H1 (cell line): Measurements from ENCODE around the gene ULBP3. TPM values are rescaled to one million over a fixed set of nuclear protein-coding genes. Genes with fewer than 3 reads are reported as not detected.

ENCODE experiments used
- CTCF ChIA-PET: fragments of 300-600 bp; sonication (Branson Sonifier 250); formaldehyde crosslinking; loops from one replicate; lab custom pipeline; 2021; ENCODE audit not compliant: partially characterized antibody; lab: Charles Lee
- POLR2A ChIA-PET: fragments of 300-600 bp; sonication (Branson Sonifier 250); formaldehyde crosslinking; loops from one replicate; lab custom pipeline; 2021; ENCODE audit warnings: inconsistent platforms; ENCODE audit not compliant: partially characterized antibody; lab: Charles Lee
- DNase-seq, 2 experiments: peaks; one replicate each; pipeline versions ENCODE4 v3.0.0 to v3.0.0-alpha.2; 2010 to 2022; ENCODE audit warnings: low spot score in 2 of 2, low read depth in 1 of 2, mixed read lengths in 1 of 2
- FAIRE-seq: peaks from 2 replicates; lab custom pipeline; 2011; peaks lifted over from hg19 to GRCh38; lab: Jason Lieb, UNC
- H2AFZ ChIP-seq: 2 replicates; pipeline ENCODE4 v1.8.1; 2012; ENCODE audit warnings: low read length, inconsistent platforms
- H2AK5ac ChIP-seq: 2 replicates; pipeline ENCODE4 v1.6.1; 2013; ENCODE audit warnings: low read depth, low read length
- H2BK120ac ChIP-seq: replicated peaks from 2 replicates; pipeline ENCODE3; 2013; ENCODE audit warnings: low read depth, low read length, inconsistent platforms
- H2BK12ac ChIP-seq: 2 replicates; pipeline ENCODE4 v1.6.1; 2013; ENCODE audit warnings: low read depth, low read length
- H2BK15ac ChIP-seq: 2 replicates; pipeline ENCODE4 v1.6.1; 2013; ENCODE audit warnings: low read length
- H2BK20ac ChIP-seq: 2 replicates; pipeline ENCODE4 v1.6.1; 2013; ENCODE audit warnings: low read length
- H2BK5ac ChIP-seq: 2 replicates; pipeline ENCODE4 v1.6.1; 2013; ENCODE audit warnings: low read depth, low read length
- H3K14ac ChIP-seq: 2 replicates; pipeline ENCODE4 v1.6.1; 2013; ENCODE audit warnings: inconsistent platforms; ENCODE audit not compliant: insufficient read length
- H3K18ac ChIP-seq: 2 replicates; pipeline ENCODE4 v1.6.1; 2013; ENCODE audit warnings: low read length; ENCODE audit errors: extremely low read depth
- H3K23ac ChIP-seq: 2 replicates; pipeline ENCODE4 v1.6.1; 2013; ENCODE audit warnings: inconsistent platforms; ENCODE audit not compliant: insufficient read length
- H3K23me2 ChIP-seq: 2 replicates; pipeline ENCODE4 v1.6.1; 2013; ENCODE audit warnings: low read depth, low read length
- H3K27ac ChIP-seq: 2 replicates; pipeline ENCODE4 v1.6.1; 2011; ENCODE audit warnings: low read depth, low read length, inconsistent platforms
- H3K27me3 ChIP-seq, 4 experiments: replicated peaks in 1 of 4; 1 replicate in 1 of 4; 2 replicates in 3 of 4; pipeline versions ENCODE4 v1.6.1 to v1.8.1; 2011 to 2013; ENCODE audit warnings: low read length in 3 of 4, mild to moderate bottlenecking in 3 of 4, inconsistent platforms in 2 of 4, mixed read lengths in 2 of 4, moderate library complexity in 1 of 4; ENCODE audit not compliant: control insufficient read depth in 3 of 4, insufficient read depth in 3 of 4; ENCODE audit errors: extremely low read depth in 1 of 4
- H3K36me3 ChIP-seq, 4 experiments: 2 replicates each; pipeline versions ENCODE4 v1.6.1 to v1.8.1; 2011 to 2013; ENCODE audit warnings: mild to moderate bottlenecking in 4 of 4, low read length in 3 of 4, moderate library complexity in 2 of 4, control low read depth in 1 of 4, inconsistent platforms in 1 of 4; ENCODE audit not compliant: insufficient read depth in 4 of 4, control insufficient read depth in 2 of 4
- H3K4ac ChIP-seq: replicated peaks from 2 replicates; pipeline ENCODE3; 2013; ENCODE audit warnings: low read length, low read depth, mixed read lengths, inconsistent platforms; ENCODE audit not compliant: insufficient read length
- H3K4me1 ChIP-seq, 4 experiments: replicated peaks in 1 of 4; 1 replicate in 1 of 4; 2 replicates in 3 of 4; pipeline versions ENCODE4 v1.6.1 to v1.8.1; 2011 to 2013; ENCODE audit warnings: low read length in 3 of 4, inconsistent platforms in 2 of 4, mixed read lengths in 1 of 4; ENCODE audit not compliant: insufficient read depth in 4 of 4, control insufficient read depth in 3 of 4
- H3K4me2 ChIP-seq, 2 experiments: 2 replicates each; pipeline versions ENCODE4 v1.6.1 to v1.8.1; 2011 to 2013; ENCODE audit warnings: low read depth in 2 of 2, low read length in 2 of 2, control low read depth in 1 of 2, inconsistent platforms in 1 of 2, mild to moderate bottlenecking in 1 of 2; ENCODE audit not compliant: insufficient read depth in 1 of 2
- H3K4me3 ChIP-seq, 4 experiments: fragments of 200-600, 300-600 bp in 1 of 4; sonication (generic), shearing (Covaris generic), sonication (Bioruptor Twin) in 1 of 4; 2 replicates each; pipeline versions ENCODE4 v1.5.1 to v1.8.1; 2011 to 2016; ENCODE audit warnings: low read length in 4 of 4, low read depth in 3 of 4, control low read depth in 2 of 4, inconsistent platforms in 2 of 4, mild to moderate bottlenecking in 2 of 4, mixed read lengths in 1 of 4, moderate library complexity in 1 of 4; ENCODE audit not compliant: insufficient read depth in 2 of 4; ENCODE audit errors: extremely low read depth in 1 of 4
- H3K56ac ChIP-seq: replicated peaks from 2 replicates; pipeline ENCODE3; 2013; ENCODE audit warnings: low read depth, mild to moderate bottlenecking, mixed read lengths, low read length, inconsistent platforms; ENCODE audit not compliant: insufficient read length
- H3K79me1 ChIP-seq: 2 replicates; pipeline ENCODE4 v1.6.1; 2013; ENCODE audit warnings: low read depth, low read length, control low read depth
- H3K79me2 ChIP-seq, 2 experiments: 2 replicates each; pipeline versions ENCODE4 v1.6.1 to v1.8.1; 2012 to 2013; ENCODE audit warnings: low read length in 2 of 2, mild to moderate bottlenecking in 2 of 2, inconsistent platforms in 1 of 2; ENCODE audit not compliant: insufficient read depth in 2 of 2, control insufficient read depth in 1 of 2
- H3K9ac ChIP-seq, 4 experiments: replicated peaks in 1 of 4; 1 replicate in 1 of 4; 2 replicates in 3 of 4; pipeline versions ENCODE4 v1.6.1 to v1.8.1; 2011 to 2013; ENCODE audit warnings: low read depth in 3 of 4, low read length in 3 of 4, control low read depth in 2 of 4, mild to moderate bottlenecking in 2 of 4, moderate library complexity in 2 of 4, inconsistent platforms in 1 of 4; ENCODE audit errors: extremely low read depth in 1 of 4
- H3K9me3 ChIP-seq, 2 experiments: 2 replicates each; pipeline versions ENCODE4 v1.6.1 to v1.8.1; 2012 to 2013; ENCODE audit warnings: mild to moderate bottlenecking in 2 of 2, moderate library complexity in 2 of 2, control low read depth in 1 of 2, inconsistent platforms in 1 of 2, low read depth in 1 of 2, low read length in 1 of 2, mixed read lengths in 1 of 2; ENCODE audit not compliant: insufficient read depth in 2 of 2
- H4K20me1 ChIP-seq, 2 experiments: replicated peaks in 1 of 2; 2 replicates each; pipeline versions ENCODE3 to v1.8.1; 2011 to 2013; ENCODE audit warnings: inconsistent platforms in 2 of 2, low read length in 2 of 2, mild to moderate bottlenecking in 1 of 2; ENCODE audit not compliant: insufficient read depth in 2 of 2, control insufficient read depth in 1 of 2
- H4K5ac ChIP-seq: 2 replicates; pipeline ENCODE4 v1.6.1; 2013; ENCODE audit warnings: low read length, low read depth, mixed read lengths, inconsistent platforms; ENCODE audit not compliant: insufficient read length
- H4K8ac ChIP-seq: 2 replicates; pipeline ENCODE4 v1.8.0; 2013; ENCODE audit warnings: mild to moderate bottlenecking, moderate library complexity, low read length, inconsistent platforms; ENCODE audit not compliant: insufficient read depth; ENCODE audit errors: extremely low read depth
- H4K91ac ChIP-seq: replicated peaks from 2 replicates; pipeline ENCODE3; 2013; ENCODE audit warnings: low read length, mixed read lengths, inconsistent platforms; ENCODE audit not compliant: insufficient read length
- BRCA1 ChIP-seq: IDR thresholded peaks from 2 replicates; pipeline ENCODE4 v1.6.1; 2012; ENCODE audit warnings: low read depth, low read length, improper control_type of control experiment
- CHD2 ChIP-seq: IDR thresholded peaks from 2 replicates; pipeline ENCODE4 v1.6.1; 2012; ENCODE audit warnings: low read length, improper control_type of control experiment
- CREB1 ChIP-seq: IDR thresholded peaks from 2 replicates; pipeline ENCODE4 v1.6.1; 2012; ENCODE audit warnings: inconsistent platforms
- NRF1 ChIP-seq: IDR thresholded peaks from 2 replicates; pipeline ENCODE4 v1.6.1; 2011; ENCODE audit warnings: mild to moderate bottlenecking, low read depth, low read length, improper control_type of control experiment
- PHF8 ChIP-seq: fragments of 200-600 bp; sonication (generic); conservative IDR thresholded peaks from 2 replicates; pipeline ENCODE4 v1.7.1; 2012; ENCODE audit warnings: low read depth, mild to moderate bottlenecking, inconsistent platforms, low read length, moderate library complexity
- POU5F1 ChIP-seq: IDR thresholded peaks from 2 replicates; pipeline ENCODE4 v1.6.1; 2011; ENCODE audit warnings: low read depth, mild to moderate bottlenecking, low read length, moderate library complexity
- SP1 ChIP-seq: IDR thresholded peaks from 2 replicates; pipeline ENCODE4 v1.6.1; 2011; ENCODE audit warnings: low read depth, low read length
- TAF7 ChIP-seq: optimal IDR thresholded peaks from 2 replicates; pipeline ENCODE3; 2011; ENCODE audit warnings: low read depth, mild to moderate bottlenecking, inconsistent platforms, low read length, moderate library complexity, borderline replicate concordance
- WGBS, 2 experiments: shearing (Covaris generic) in 1 of 2; methylation state at CpG; one replicate each; pipeline versions ENCODE4 v1.1.6 to v1.1.7; 2013 to 2015; ENCODE audit warnings: low lambda C conversion rate in 2 of 2, mixed read lengths in 2 of 2, inconsistent platforms in 1 of 2, low coverage in 1 of 2, missing lambda C conversion rate in 1 of 2; ENCODE audit not compliant: insufficient replicate concordance in 2 of 2, insufficient coverage in 1 of 2, insufficient read length in 1 of 2; ENCODE audit errors: extremely low coverage in 1 of 2, missing lambda C conversion rate in 1 of 2; 5-methylcytosine and 5-hydroxymethylcytosine counted together
- polyA plus RNA-seq, 7 experiments: library from polyadenylated mRNA; depleted of rRNA in 3 of 7; stranded (reverse) in 5 of 7; unstranded in 2 of 7; fragments of >200 nt in 5 of 7; fragments of 200-250 nt in 2 of 7; gene quantifications; 1 replicate in 5 of 7; 2 replicates in 1 of 7; 4 replicates in 1 of 7; pipeline versions ENCODE4 v1.2.1 to v1.2.3, GENCODE V29; 2011 to 2013; ENCODE audit warnings: missing spikeins in 2 of 7, mixed read lengths in 2 of 7
- total RNA-seq: library from RNA; stranded (reverse); fragmentation: NEBNext Ultra II Directional; extraction: Animal tissue kit (Norgen Biotek cat#: 25700); gene quantifications from 2 replicates; pipeline ENCODE4 v1.2.1, GENCODE V29; 2021
- TF ChIP-seq, protein P1 (sequence below), 3 experiments: IDR thresholded peaks; 1 replicate in 2 of 3; 2 replicates in 1 of 3; pipeline versions ENCODE4 v1.5.1 to v1.6.1; 2011; ENCODE audit warnings: low read length in 3 of 3, mild to moderate bottlenecking in 3 of 3, inconsistent platforms in 2 of 3, low read depth in 1 of 3, moderate library complexity in 1 of 3; ENCODE audit not compliant: insufficient read depth in 1 of 3; ENCODE audit errors: control extremely low read depth in 1 of 3
- TF ChIP-seq, protein P2 (sequence below): IDR thresholded peaks from 2 replicates; pipeline ENCODE4 v1.6.1; 2012; ENCODE audit warnings: inconsistent platforms

The ULBP3 gene
- total and polyA plus RNA-seq, 2 of the 8 experiments (the other 6 are each of a cell fraction or from before 2014, with no cell fraction given): 1.9 to 4.2 TPM

DNA sequence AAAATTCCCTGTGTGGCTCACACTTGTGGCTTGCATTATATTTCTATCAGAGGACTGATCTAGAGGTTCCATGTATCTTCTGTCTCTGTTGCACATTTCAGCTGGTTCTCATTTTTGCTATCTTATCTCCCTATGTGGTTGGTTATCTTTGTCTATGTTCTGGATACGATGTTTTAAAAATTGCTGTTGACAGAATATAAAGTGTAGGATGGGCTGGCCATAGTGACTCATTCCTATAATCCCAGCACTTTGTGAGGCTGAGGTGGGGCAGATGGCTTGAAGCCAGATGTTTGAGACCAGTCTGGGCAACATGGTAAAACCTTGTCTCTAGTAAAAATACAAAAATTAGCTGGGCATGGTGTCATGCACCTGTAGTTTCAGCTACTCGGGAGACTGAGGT, 9.9 kb upstream of the ULBP3 start:
- no peak overlapping the region for H2BK15ac ChIP-seq
- no peak overlapping the region for H4K8ac ChIP-seq
- peaks cover 0 to 3% (median 1%) of the 10 kb centered on the region in 4 experiments; a peak in 2 of 7 replicates for H3K4me1 ChIP-seq
- ChIA-PET POLR2A (no interaction called here), CTCF (interaction anchor here (0.6 to 7.6 kb wide), 13 partner anchors 8 to 738 kb away, joined by 3 to 52 read pairs (median 5); partner anchors contain the start of gene ULBP3)
- no peak for DNase-seq
- H3K4ac ChIP-seq: no peak overlapping the region
- no peak overlapping the region for H2BK12ac ChIP-seq
- H4K5ac ChIP-seq: no peak overlapping the region
- H4K91ac ChIP-seq: no peak overlapping the region
- no peak overlapping the region for H3K14ac ChIP-seq
- no peak overlapping the region for H3K18ac ChIP-seq
- no peaks in the 10 kb centered on the region for H4K20me1 ChIP-seq
- H3K4me2 ChIP-seq: no peak overlapping the region
- no peak overlapping the region for H2BK120ac ChIP-seq
- H3K79me1 ChIP-seq: no peaks in the 10 kb centered on the region
- H3K27me3 ChIP-seq: no peaks in the 10 kb centered on the region
- FAIRE-seq: no peak
- H3K36me3 ChIP-seq: no peaks in the 10 kb centered on the region
- WGBS, 2 experiments: 85% methylated on average over 2 of the region's 2 CpGs; no CpG with 5 or more reads in 1 of the 2 experiments
- H3K9me3 ChIP-seq: no peaks in the 10 kb centered on the region; a peak in 1 of 4 replicates
- no peaks in the 10 kb centered on the region for H3K23me2 ChIP-seq
- no peak overlapping the region for H3K23ac ChIP-seq
- H3K4me3 ChIP-seq: no peak overlapping the region
- no peaks in the 10 kb centered on the region for H3K79me2 ChIP-seq
- H3K27ac ChIP-seq: no peak overlapping the region
- no peak overlapping the region for H2BK20ac ChIP-seq
- no peak overlapping the region for H2BK5ac ChIP-seq
- no peak overlapping the region for H3K56ac ChIP-seq
- no peak overlapping the region for H2AK5ac ChIP-seq
- H3K9ac ChIP-seq: no peak overlapping the region
- H2AFZ ChIP-seq: no peak overlapping the region
- TF ChIP-seq CREB1: no peak
- TF ChIP-seq BRCA1: no peak
- no peak for TF ChIP-seq POU5F1
- TF ChIP-seq, protein P1, sequence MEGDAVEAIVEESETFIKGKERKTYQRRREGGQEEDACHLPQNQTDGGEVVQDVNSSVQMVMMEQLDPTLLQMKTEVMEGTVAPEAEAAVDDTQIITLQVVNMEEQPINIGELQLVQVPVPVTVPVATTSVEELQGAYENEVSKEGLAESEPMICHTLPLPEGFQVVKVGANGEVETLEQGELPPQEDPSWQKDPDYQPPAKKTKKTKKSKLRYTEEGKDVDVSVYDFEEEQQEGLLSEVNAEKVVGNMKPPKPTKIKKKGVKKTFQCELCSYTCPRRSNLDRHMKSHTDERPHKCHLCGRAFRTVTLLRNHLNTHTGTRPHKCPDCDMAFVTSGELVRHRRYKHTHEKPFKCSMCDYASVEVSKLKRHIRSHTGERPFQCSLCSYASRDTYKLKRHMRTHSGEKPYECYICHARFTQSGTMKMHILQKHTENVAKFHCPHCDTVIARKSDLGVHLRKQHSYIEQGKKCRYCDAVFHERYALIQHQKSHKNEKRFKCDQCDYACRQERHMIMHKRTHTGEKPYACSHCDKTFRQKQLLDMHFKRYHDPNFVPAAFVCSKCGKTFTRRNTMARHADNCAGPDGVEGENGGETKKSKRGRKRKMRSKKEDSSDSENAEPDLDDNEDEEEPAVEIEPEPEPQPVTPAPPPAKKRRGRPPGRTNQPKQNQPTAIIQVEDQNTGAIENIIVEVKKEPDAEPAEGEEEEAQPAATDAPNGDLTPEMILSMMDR (IDR thresholded peaks at IDR 0.05; ENCODE audit: control extremely low read depth in 1 of 3, insufficient read depth in 1 of 3, low read depth in 1 of 3, low read length in 3 of 3): no peak
- TF ChIP-seq CHD2: no peak
- TF ChIP-seq PHF8: no peak
- TF ChIP-seq, protein P2, sequence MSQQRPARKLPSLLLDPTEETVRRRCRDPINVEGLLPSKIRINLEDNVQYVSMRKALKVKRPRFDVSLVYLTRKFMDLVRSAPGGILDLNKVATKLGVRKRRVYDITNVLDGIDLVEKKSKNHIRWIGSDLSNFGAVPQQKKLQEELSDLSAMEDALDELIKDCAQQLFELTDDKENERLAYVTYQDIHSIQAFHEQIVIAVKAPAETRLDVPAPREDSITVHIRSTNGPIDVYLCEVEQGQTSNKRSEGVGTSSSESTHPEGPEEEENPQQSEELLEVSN: no peak
- no peak for TF ChIP-seq NRF1
- no peak for TF ChIP-seq TAF7
- TF ChIP-seq SP1: no peak
